ENCODE data around the gene NFIX. TPM values are rescaled to one million over a fixed set of nuclear protein-coding genes. Genes with fewer than 3 reads are reported as not detected.

The NFIX gene
- total RNA-seq, 2 experiments from 2014 or later = 1.2 to 1.5 TPM

DNA sequence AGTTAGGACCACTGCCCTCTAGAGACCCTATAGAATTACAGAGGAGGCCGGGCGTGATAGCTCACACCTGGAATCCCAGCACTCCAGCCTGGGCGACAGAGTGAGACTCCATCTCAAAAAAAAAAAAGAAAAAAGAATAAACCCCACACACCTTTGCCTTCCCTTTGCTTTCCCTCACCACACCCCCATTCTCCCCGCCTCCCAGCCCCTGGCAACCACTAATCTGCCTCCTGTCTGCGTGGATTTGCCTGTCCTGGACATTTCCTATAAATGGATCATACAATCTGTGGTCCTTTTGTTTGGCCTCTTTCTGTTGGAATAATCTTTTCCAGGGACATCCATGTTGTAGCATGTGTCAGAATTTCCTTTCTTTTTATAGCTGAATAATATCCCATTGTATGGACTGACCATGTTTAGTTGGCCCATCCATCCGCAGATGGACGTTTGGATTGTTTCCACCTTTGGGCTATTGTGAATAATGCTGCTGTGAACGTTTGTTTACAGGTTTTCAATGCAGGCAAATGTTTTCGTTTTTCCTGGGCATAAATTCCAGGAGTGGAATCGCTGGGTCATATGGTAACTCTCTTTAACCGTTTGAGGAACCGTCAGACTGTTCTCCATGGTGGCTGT, 138.1 kb downstream of the NFIX start:
- Mint-ChIP-seq H3K4me3 (no peak overlapping the region), H3K27me3 (no peaks in the 10 kb centered on the region), H3K27ac (no peak overlapping the region), H3K9me3 (no peaks in the 10 kb centered on the region), H3K36me3 (ENCODE audit: low read depth) (peaks cover 23% of the 10 kb centered on the region), H3K4me1 (peaks cover 30% of the 10 kb centered on the region)
- ChIA-PET POLR2A (no interaction called here), CTCF (interaction anchor here (0.7 to 1.5 kb wide), 7 partner anchors 9 to 156 kb away, joined by 3 to 6 read pairs (median 3); partner anchors contain the start of genes IER2, NACC1 and STX10)
- no peak for DNase-seq

DNA sequence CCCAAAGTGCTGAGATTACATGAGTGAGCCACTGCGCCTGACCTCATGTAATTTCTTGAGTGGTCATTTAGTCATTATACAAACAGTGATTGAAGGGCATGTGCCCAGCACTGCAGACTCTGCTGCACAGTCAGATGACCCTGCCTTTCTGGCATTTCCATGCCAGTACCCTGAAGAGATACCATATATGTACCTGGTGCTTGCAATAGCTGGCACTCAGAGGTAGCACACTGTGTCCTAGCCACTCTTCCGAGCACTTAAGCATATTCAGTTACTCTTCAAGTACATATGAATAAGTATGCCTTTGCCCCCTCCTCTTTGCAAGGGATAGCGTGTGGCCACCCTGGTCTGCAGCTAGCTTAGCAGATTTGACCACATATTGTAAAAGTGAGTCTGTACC, 139.4 kb downstream of the NFIX start:
- Mint-ChIP-seq H3K27me3 (no peaks in the 10 kb centered on the region), H3K27ac (no peak overlapping the region), H3K4me3 (no peak overlapping the region), H3K4me1 (peaks cover 31% of the 10 kb centered on the region), H3K36me3 (ENCODE audit: low read depth) (peaks cover 23% of the 10 kb centered on the region), H3K9me3 (no peaks in the 10 kb centered on the region)
- POLR2A ChIA-PET = interaction anchor here (1.1 kb wide), 1 partner anchor 26 kb away, joined by 5 read pairs; no protein-coding TSS in a partner anchor
- CTCF ChIA-PET = interaction anchor here (0.6 to 1.1 kb wide), 3 partner anchors 9 to 1001 kb away, joined by 3 read pairs; no protein-coding TSS in a partner anchor
- DNase-seq = no peak

DNA sequence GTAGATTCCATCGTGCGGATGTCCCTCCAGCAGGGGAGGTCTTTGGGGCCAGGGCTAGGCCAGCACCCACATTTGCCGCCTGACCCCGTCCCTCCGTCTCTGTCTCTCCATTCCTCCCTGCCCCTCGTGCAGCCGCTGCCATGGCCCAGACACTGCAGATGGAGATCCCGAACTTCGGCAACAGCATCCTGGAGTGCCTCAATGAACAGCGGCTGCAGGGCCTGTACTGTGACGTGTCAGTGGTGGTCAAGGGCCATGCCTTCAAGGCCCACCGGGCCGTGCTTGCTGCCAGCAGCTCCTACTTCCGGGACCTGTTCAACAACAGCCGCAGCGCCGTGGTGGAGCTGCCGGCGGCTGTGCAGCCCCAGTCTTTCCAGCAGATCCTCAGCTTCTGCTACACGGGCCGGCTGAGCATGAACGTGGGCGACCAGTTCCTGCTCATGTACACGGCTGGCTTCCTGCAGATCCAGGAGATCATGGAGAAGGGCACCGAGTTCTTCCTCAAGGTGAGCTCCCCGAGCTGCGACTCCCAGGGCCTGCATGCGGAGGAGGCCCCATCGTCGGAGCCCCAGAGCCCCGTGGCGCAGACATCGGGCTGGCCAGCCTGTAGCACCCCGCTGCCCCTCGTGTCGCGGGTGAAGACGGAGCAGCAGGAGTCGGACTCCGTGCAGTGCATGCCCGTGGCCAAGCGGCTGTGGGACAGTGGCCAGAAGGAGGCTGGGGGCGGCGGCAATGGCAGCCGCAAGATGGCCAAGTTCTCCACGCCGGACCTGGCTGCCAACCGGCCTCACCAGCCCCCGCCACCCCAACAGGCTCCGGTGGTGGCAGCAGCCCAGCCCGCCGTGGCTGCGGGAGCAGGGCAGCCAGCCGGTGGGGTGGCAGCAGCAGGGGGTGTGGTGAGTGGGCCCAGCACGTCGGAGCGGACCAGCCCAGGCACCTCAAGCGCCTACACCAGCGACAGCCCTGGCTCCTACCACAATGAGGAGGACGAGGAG, 140.1 kb downstream of the NFIX start:
- Mint-ChIP-seq H3K27me3 (no peaks in the 10 kb centered on the region), H3K27ac (no peak overlapping the region), H3K9me3 (no peaks in the 10 kb centered on the region), H3K36me3 (ENCODE audit: low read depth) (peaks cover 23% of the 10 kb centered on the region), H3K4me3 (no peak overlapping the region), H3K4me1 (peaks cover 29% of the 10 kb centered on the region)
- ChIA-PET POLR2A (interaction anchor here (1.1 kb wide), 1 partner anchor 27 kb away, joined by 5 read pairs; no protein-coding TSS in a partner anchor), CTCF (interaction anchor here (0.6 kb wide), 1 partner anchor 1002 kb away, joined by 3 read pairs; no protein-coding TSS in a partner anchor)
- no peak for DNase-seq

DNA sequence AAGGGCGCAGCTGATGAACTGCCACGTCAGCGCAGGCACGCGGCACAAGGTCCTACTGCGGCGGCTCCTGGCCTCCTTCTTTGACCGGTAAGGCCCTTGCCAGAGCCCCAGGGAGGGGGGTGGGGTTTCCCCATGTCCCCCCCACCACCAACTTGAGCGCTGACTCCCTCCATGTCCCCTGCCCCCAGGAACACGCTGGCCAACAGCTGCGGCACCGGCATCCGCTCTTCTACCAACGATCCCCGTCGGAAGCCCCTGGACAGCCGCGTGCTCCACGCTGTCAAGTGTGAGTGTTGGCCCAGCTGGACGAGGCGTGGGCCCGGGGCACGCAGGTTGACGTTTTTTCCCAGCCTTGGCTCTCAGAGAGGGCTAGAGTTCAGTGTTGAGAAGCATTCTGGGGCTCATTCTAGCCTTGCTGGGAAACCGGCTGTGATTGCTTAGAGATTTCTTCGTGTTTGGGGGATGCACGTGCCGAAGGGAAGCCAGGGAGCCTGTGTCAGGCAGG, 142.1 kb downstream of the NFIX start:
- ChIA-PET POLR2A (no interaction called here), CTCF (interaction anchor here (1.3 kb wide), 1 partner anchor 33 kb away, joined by 5 read pairs; no protein-coding TSS in a partner anchor)
- H3K27me3 Mint-ChIP-seq = no peaks in the 10 kb centered on the region
- no peak overlapping the region for H3K4me3 Mint-ChIP-seq
- peaks cover 17% of the 10 kb centered on the region for H3K4me1 Mint-ChIP-seq
- no peaks in the 10 kb centered on the region for H3K9me3 Mint-ChIP-seq
- no peak for DNase-seq
- no peak overlapping the region for H3K27ac Mint-ChIP-seq
- peaks cover 22% of the 10 kb centered on the region for H3K36me3 Mint-ChIP-seq (ENCODE audit: low read depth)

DNA sequence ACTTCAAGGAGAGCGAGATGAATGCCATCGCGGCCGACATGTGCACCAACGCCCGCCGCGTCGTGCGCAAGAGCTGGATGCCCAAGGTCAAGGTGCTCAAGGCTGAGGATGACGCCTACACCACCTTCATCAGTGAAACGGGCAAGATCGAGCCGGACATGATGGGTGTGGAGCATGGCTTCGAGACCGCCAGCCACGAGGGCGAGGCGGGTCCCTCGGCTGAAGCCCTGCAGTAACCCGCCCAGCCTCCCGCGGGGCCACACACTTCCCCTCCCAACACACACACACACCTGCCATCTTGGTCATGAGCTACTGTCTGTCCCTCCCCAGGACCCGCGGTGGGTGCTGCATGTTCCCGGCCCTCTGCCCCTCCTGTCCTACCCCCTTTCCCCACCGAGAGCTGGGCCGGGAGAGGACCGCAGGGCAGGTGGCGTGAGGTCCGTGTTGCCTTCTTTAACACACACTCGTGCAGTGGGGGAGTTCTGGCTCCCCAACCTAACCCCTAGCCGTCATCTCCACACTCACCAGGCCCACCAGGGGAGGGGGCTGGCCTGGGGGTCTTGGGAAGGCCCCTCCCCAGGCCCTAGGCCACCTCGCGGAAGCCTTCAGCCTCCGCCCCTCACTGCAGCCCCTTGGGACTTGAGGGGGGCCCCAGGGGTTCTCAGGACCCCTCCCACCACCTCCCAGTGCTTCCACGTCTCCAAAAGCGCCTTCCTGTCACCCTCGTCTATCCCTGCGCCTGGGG, 143.1 kb downstream of the NFIX start:
- Mint-ChIP-seq H3K27ac (no peak overlapping the region), H3K36me3 (ENCODE audit: low read depth) (peaks cover 16% of the 10 kb centered on the region), H3K4me3 (no peak overlapping the region), H3K4me1 (peaks cover 7% of the 10 kb centered on the region), H3K9me3 (no peaks in the 10 kb centered on the region), H3K27me3 (no peaks in the 10 kb centered on the region)
- POLR2A ChIA-PET = no interaction called here
- DNase-seq = no peak
- CTCF ChIA-PET = no interaction called here

DNA sequence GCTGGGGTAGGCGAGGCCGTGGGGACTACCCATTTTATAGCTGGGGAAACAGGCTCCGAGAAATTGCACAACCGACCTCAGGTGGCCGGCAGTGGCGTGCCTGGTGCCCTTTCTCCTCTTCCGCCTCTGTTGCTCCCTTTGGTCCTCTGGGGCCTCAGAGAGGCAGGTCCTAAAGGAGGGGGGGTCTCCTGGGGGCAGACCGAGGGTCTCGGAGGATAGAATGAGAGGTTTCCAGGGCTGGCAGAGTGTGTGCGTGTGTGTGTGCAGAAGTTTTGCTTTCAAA, 143.6 kb downstream of the NFIX start:
- peaks cover 2% of the 10 kb centered on the region for H3K4me1 Mint-ChIP-seq
- DNase-seq = no peak
- H3K36me3 Mint-ChIP-seq (ENCODE audit: low read depth) = peaks cover 18% of the 10 kb centered on the region
- H3K27me3 Mint-ChIP-seq = no peaks in the 10 kb centered on the region
- H3K4me3 Mint-ChIP-seq = no peak overlapping the region
- no peak overlapping the region for H3K27ac Mint-ChIP-seq
- no peaks in the 10 kb centered on the region for H3K9me3 Mint-ChIP-seq
- ChIA-PET CTCF (no interaction called here), POLR2A (no interaction called here)

DNA sequence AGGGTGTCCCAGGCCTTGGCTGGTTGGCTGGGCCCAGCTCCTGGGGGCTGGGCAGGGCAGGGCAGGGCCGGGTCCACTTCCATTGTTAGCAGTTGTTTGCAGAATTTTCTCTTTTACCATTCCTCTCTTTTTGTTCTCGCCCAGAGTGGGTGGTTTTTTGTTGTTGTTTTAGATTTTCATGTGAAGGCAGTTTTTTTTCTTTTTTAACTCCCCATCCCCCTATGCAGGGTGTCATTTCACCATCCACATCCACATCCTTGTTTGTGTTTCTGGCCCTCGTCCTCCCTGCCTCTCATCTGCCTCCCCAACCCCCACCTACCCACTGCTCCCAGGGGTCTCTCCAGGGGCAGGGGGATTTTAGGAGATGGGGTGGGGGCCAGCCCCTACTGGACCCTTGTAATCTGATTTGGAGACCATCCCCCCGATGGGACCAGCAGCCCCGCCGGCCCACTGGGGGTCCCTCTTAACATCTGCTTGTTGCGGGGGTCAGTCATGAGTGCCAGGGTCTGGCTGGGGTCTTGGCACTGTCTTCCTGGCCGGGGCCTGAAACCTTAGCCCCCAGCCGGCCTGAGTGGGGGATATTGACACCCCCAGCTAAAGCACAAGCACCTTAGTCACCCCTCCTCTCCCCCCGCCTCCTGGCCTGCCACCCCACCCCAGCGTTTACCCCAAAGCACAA, 144.5 kb downstream of the NFIX start:
- Mint-ChIP-seq H3K27ac (peak overlapping the region; percentile 3), H3K36me3 (ENCODE audit: low read depth) (peaks cover 22% of the 10 kb centered on the region), H3K9me3 (no peaks in the 10 kb centered on the region), H3K4me3 (no peak overlapping the region), H3K4me1 (peaks cover 2% of the 10 kb centered on the region), H3K27me3 (no peaks in the 10 kb centered on the region)
- POLR2A ChIA-PET = no interaction called here
- CTCF ChIA-PET = no interaction called here
- no peak for DNase-seq

DNA sequence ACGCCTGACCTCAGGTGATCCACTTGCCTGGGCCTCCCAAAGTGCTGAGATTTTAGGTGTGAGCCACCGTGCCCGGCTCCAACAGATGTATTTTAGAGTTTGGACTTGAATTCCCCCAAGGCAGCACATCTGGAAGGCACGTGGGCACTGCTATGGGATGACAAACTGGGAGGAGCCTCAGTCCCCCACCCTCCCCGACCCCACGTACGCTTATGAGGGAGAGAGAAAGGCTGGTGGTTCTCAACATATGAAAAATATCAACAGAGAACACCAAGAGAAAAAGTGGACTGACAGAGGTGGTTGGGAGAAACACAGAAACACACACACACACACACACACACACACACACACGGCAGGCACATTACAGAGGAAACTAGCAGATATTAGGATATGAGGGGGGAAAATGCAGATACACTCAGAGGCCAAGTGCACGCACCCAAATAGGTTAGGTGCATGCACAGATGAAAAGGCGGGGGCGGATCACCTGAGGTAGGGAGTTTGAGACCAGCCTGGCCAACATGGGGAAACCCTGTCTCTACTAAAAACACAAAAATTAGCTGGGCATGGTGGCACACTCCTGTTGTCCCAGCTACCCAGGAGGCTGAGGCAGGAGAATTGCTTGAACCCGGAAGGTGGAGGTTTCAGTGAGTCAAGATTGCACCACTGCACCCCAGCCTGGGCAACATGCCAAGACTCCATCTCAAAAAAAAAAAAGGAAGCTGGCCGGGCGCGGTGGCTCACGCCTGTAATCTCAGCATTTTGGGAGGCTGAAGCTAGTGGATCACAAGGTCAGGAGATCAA, 151.7 kb downstream of the NFIX start:
- DNase-seq = no peak
- Mint-ChIP-seq H3K9me3 (no peaks in the 10 kb centered on the region), H3K4me3 (no peak overlapping the region), H3K27me3 (no peaks in the 10 kb centered on the region), H3K27ac (no peak overlapping the region), H3K4me1 (peaks cover 17% of the 10 kb centered on the region), H3K36me3 (ENCODE audit: low read depth) (peaks cover 8% of the 10 kb centered on the region)
- CTCF ChIA-PET = interaction anchor here (1.1 to 1.4 kb wide), 2 partner anchors 43 to 47 kb away, joined by 3 to 8 read pairs; no protein-coding TSS in a partner anchor
- POLR2A ChIA-PET = no interaction called here

Other genes starting within 250 kb of the NFIX start
- gene BEST2, start 243.7 kb upstream of the NFIX start, total RNA-seq = not detected
- 10 to 100 TPM; 13.9 to 14.0 TPM for gene HOOK2, start 219.9 kb upstream of the NFIX start, total RNA-seq
- 10 to 100 TPM; 66.7 to 78.4 TPM for gene JUNB, start 204.0 kb upstream of the NFIX start, total RNA-seq
- 100 to 1,000 TPM; 274 to 288 TPM for gene PRDX2, start 193.7 kb upstream of the NFIX start, total RNA-seq
- gene THSD8, start 193.4 kb upstream of the NFIX start, total RNA-seq = 10 to 100 TPM; 27.0 to 31.1 TPM
- 10 to 100 TPM; 34.9 to 39.3 TPM for gene RNASEH2A, start 188.9 kb upstream of the NFIX start, total RNA-seq
- gene RTBDN, start 160.9 kb upstream of the NFIX start, total RNA-seq = not detected
- gene MAST1, start 157.0 kb upstream of the NFIX start, total RNA-seq = under 1 TPM; 0.35 to 0.67 TPM
- 10 to 100 TPM; 28.8 to 30.0 TPM for gene DNASE2, start 114.0 kb upstream of the NFIX start, total RNA-seq
- under 1 TPM in 1 of 2 experiments, not detected in 1; 0.20 TPM for gene KLF1, start 108.3 kb upstream of the NFIX start, total RNA-seq
- gene GCDH, start 104.3 kb upstream of the NFIX start, total RNA-seq = 10 to 100 TPM; 35.4 to 41.7 TPM
- 1 to 10 TPM; 3.2 to 4.5 TPM for gene SYCE2, start 76.2 kb upstream of the NFIX start, total RNA-seq
- 10 to 100 TPM; 85.7 to 90.6 TPM for gene FARSA, start 61.8 kb upstream of the NFIX start, total RNA-seq
- gene CALR, start 56.9 kb upstream of the NFIX start, total RNA-seq = 100 to 1,000 TPM; 726 to 779 TPM
- gene RAD23A, start 49.6 kb upstream of the NFIX start, total RNA-seq = 100 to 1,000 TPM; 120 to 131 TPM
- gene GADD45GIP1, start 38.3 kb upstream of the NFIX start, total RNA-seq = 10 to 100 TPM; 14.9 to 16.5 TPM
- under 1 TPM; 0.15 to 0.20 TPM for gene DAND5, start 25.9 kb upstream of the NFIX start, total RNA-seq
- 1 to 10 TPM; 2.3 to 2.5 TPM for gene LYL1, start 107.4 kb downstream of the NFIX start, total RNA-seq
- gene TRMT1, start 121.3 kb downstream of the NFIX start, total RNA-seq = 10 to 100 TPM; 44.7 to 58.3 TPM
- gene NACC1, start 122.8 kb downstream of the NFIX start, total RNA-seq = 10 to 100 TPM; 57.8 to 63.8 TPM
- gene STX10, start 154.9 kb downstream of the NFIX start, total RNA-seq = 10 to 100 TPM; 62.3 to 65.0 TPM
- gene IER2, start 154.9 kb downstream of the NFIX start, total RNA-seq = 100 to 1,000 TPM; 167 to 188 TPM

Measured in activated CD4-positive, alpha-beta T cell treated with anti-CD3 and anti-CD28 coated beads, Interleukin-2, amount 10 ng/mL, durations not matched to agents 7 days and 5 days (primary cell).